NCI-H524 (cell line): ENCODE data around the gene HRH3.

Experiments
- DNase-seq, 2 experiments: peaks; one replicate each; lab custom pipeline; 2025; lab: John Stamatoyannopoulos, UW

HRH3 gene

DNA sequence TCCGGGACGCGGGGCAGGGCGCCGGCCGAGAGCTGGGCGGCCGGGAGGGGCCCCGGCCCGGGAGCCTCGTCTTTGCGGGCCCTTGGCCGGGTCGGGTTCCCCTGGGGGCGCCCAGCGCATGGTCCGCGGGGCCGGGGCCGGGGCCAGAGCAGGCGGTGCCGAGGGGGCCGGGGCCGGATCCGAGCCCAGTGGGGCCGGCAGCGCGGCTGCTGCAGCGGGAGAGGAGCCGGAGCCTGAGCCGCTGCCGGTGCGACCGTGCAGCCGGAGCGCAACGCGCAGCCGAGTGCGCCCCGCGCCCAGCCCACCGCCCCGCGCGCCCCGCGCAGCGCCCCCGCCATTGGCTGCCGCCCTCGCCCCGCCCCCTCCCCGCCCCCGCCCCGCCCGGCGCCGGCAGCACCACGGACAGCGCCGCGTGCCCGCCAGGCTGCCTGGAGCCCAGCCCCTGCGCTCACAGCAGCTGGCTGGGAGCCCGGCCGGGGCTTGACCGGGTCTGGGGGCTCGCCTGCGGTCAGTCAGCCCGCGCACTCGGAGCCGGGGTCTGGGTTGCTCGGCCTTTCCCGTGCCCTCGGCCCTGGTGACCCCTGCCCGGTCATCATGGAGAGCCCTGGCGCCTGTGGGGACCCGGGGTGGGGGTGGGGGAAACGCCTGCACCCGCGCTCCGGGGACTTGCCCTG is at the start of gene HRH3:
HRH3 (minus strand) TSS at position 287 of the 674 bp plus-strand sequence. CDS start 308 bp downstream, outside the sequence.
- peak in 1 of 2 experiments; percentile 36 for DNase-seq

DNA sequence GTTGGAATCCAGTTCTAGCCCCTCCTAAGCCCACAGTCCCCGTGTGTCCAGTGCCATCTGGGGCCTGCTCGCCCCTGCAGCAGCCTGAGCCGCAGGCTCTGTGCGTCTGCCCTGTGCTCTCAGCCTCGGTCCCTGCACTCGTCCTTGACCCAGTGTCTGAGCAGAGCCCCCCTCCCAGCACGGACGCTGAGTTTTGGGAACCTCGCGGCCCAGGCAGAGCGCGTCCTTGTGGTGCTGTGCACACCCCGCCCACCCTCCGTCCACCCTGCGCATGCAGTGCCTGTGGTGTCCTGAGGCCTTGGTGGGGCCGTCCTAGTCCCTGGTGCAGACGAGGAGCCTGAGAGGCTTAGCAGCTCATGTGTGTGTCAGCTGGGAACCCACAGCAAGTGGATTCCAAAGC is 49.8 kb upstream of the HRH3 start:
- no peak for DNase-seq

DNA sequence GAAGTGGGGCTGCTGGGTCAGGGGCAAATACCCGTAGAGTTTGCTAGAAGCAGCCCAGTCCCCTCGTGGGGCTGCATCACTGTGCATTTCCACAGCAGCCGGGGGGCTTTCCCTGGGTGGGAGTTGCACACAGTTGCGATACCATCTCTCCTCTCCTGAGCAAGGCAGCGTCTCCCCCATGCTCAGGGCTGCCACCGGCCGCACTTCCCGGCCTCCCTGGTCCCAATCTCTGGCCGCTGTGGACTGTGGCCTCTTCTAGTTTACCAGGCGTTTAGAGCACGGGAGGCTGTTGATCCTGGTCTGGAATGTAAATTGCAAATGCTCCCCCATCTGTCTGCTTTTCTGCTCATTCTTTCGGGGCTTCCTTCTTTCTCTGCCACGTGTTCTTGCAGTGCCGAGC is 49.3 kb upstream of the HRH3 start:
- no peak for DNase-seq

DNA sequence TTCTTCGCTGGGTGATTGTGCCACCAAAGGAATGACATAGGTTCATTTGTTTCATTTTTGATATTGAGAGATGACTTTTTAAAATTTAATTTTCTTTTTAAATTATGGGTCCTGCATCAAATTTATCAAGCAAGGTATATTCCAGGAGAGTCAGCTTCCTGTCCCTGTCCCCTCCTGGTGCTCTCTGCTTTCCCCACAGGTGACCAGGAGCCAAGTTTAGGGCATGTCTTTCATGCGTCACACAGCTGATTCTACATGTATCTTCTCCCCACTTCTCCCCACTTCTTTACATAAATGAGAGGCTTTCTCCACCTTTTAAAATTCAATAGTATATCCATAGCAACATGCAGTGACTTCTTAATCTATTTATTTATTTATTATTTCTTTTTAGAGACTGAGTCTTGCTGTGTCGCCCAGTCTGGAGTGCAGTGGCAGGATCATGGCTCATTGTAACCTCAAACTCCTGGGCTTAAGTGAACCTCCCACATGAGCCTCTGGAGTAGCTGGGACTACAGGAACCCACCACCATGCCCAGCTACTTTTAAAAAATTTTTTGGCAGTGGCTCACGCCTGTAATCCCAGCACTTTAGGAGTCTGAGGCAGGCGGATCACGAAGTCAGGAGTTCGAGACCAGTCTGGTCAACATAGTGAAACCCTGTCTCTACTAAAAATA is 48.3 kb upstream of the HRH3 start:
- DNase-seq = no peak

DNA sequence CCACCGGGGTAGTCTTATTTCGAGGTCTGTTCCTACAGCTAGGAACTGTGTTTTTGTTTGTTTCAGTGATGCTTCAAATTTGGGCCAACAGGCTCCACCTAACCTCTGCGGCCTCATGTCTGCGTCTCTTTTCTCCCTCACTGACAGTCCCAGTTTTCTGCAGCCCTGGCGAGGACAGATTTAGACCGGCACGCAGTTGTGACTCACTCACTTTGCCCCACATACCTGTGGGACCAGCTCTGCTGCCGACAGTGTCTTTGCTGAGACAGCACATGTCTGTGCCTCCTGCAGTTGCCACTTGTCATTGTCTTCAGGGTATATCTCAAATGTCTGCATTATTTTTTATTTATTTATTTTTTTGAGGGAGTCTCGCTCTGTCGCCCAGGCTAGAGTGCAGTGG is 47.5 kb upstream of the HRH3 start:
- no peak for DNase-seq

DNA sequence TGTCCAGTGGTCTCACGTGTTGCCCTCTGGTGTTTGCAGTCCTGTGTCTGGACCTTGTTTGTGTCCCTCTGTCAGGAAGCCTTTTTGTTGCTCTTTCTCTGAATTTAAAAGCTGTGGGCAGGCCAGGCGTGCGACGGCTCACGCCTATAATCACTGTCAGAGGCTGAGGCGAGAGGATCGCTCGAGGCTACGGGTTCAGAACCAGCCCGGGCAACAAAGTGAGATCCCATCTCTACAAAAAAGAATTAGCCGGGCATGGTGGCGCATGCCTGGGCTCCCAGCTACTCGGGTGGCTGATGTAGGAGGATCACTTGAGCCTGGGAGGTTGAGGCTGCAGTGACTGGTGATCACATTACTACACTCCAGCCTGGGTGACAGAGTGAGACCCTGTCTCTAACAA is 46.8 kb upstream of the HRH3 start:
- DNase-seq = no peak

DNA sequence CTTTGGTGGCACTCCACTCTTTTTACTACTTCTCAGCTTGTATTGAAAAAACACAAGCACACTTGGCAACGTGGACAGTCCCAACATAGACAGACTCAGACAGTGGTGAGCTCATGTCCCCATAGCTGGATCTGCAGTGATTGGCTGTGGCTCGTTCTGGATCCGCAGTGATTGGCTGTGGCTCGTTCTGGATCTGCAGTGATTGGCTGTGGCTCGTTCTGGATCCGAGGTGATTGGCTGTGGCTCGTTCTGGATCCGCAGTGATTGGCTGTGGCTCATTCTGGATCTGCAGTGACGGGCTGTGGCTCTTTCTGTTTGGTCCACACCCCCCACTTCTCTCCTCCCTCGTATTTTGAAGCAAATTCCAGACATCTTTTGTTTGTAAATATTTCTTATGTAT is 46.3 kb upstream of the HRH3 start:
- no peak for DNase-seq

DNA sequence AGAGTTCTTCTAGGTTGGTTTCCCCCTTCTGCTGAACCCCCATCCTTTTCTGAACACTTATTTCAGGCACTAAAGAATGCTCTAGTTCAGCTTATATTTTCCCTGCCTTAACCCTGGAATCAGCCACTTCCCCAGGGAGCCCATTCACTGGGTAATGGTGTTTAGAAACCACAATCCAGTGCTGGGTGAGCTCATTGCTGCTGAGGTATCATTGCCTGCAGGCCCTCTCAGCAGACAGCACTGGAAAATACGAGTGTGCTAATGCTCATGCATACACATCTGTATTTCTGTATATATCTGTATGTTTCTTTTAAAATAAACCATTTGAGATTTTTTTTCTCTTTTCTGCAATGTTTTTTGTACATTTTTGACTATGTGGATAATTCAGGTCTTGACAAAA is 45.3 kb upstream of the HRH3 start:
- no peak for DNase-seq

DNA sequence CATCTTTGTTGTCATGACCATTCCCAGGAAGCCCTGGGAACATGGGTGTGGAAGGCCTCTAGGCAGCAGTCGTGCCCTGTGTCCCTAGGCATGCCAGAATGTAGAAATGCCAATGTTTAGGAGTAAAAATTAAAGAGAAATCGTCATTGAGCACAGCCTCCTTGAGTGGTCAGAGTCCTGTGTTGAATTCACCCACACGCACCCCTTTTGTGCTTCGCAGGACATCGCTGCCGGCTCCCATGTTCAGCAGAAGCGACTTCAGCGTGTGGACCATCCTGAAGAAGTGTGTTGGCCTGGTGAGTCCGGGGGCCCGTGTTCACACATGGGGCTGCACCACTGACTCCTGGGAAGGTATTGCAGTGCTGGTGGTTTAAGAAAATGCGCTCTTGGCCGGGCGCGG is 43.3 kb upstream of the HRH3 start:
- DNase-seq = no peak

DNA sequence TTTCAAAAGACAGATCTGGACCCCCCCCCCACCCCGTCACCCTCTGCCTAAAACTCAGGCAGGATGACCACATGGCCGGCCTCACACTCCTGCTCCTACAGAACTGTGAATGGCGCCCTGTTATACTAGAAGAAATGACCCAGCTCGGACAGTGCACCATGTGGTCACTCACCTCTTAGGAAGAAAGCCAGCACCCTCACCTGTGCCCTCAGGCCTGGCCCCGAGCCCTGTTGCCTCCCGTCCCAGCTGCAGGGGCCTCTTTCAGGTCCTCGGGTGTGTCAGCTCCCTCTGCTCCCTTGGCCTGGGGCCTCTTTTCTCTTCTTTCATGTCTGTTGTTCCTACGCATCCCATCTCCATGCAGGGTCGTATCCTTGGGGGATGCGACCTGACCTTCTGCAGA is 42.0 kb upstream of the HRH3 start:
- no peak for DNase-seq

DNA sequence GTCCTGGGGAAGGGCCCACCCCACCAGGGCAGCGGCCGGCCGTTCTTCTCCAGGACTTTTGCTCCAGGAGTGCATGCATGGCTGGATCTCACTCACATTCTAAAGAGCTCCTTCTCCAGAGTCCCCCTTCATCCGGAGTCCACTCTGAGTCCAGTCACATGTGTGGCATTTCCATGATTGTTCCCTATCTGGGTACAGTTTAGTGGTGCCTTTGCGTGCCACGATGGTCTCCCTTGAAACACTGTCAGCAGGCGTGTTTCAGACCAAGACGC is 39.2 kb upstream of the HRH3 start:
- no peak for DNase-seq

DNA sequence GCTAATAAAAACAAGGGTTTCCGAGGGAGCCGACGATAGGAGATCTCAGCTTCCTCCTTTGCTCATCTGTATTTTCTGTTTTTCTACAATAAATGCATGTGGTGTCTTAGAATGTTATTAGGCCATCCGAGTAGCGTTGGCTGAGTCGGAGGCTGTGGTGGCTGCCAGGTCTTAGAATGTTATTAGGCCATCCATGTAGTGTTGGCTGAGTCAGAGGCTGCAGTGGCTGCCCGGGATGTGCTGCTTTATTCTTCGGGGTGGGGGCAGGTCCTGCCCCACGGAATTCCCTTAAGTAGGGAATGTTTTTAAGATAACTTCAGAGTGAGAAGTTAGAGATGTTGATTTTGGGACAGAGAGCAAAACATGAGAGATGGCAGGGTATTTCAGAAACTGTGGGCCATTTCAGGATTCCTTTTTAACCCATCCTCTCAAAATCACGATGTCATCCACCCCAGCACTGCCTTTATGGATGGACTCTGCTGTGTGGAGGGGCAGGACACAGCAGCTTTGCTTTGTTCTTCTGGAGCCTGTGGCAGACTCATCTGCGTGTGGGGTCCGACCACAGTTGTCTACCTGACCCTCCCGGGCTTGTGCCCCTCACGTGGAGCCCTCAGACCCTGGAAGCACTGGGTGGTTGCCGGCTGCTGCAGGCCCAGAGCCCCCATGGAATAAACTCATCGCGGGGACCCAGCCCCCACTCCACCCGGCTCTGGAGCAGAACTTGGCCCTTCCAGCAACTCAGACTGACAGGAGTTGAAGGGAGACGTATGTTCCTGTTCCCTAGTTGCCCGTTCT is 38.6 kb upstream of the HRH3 start:
- no peak for DNase-seq

DNA sequence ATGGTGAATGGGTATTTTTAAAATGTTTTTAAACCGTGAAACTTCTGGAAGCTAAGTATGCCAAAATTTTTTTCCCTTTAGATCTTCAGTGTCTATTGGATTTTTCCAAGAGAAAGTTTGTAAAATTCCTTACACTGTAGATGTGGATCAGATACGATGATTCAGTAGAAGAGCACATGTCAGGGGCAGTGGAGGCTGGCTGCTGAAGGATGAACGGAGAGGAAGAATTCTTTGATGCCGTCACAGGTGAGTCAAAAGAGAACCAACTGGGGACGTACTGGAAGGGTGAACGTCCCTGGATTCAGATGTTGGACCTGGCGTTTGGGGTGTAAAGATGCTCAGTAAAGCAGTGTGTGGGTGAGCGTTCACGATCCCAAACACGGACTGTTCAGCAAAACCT is 35.9 kb upstream of the HRH3 start:
- DNase-seq = no peak

DNA sequence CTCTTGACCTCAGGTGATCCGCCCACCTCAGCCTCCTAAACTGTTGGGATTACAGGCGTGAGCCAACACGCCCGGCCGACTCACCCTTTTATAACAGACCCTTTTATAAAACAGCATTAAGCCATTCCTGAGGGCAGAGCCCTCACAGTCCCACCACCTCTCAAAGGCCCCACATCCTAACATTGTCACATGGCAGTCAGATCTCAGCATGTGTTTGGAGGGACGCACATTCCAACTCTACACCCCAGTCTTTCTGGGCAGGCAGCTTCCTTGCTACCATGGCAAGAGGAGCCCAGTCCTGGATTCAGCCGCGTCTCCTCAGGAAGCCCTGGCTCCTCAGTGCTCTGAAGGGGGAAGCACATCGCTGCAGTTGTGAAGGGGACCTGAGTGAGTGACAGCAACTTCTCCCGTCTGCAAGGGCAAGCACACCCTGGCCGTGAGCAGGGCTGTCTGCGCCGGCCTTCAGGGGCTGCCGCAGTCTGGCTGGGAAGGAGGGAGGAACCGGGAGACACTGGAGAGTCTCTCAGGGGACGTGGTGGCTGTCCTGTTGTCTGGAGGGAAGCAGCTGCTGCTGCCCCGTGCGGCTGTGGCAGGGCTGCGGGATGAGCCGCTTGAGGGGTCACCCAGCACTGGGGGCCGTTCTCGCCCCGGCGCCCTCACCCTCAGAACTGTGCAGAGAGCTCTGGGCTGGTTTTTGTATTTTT is 34.1 kb upstream of the HRH3 start:
- DNase-seq = peak in 1 of 2 experiments; percentile 16

DNA sequence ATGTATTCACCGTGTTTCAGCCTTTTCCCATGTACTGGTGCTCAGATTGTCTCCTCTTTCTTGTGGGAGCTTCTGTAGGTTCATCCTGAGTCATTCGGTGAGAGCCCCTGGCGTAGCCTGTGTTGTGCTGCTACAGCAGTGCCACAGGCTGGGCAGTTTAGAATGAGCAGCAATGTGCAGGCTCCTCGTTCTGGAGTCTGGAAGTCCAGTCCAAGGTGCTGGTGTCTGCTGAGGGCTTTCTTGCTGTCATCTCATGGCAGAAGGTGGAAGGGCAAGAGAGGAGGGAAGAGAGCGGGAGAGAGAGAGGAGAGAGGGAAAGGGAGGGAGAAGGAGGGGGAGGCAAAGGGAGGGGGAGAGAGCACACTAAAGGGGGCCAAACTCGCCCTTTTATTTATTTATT is 33.3 kb upstream of the HRH3 start:
- no peak for DNase-seq

DNA sequence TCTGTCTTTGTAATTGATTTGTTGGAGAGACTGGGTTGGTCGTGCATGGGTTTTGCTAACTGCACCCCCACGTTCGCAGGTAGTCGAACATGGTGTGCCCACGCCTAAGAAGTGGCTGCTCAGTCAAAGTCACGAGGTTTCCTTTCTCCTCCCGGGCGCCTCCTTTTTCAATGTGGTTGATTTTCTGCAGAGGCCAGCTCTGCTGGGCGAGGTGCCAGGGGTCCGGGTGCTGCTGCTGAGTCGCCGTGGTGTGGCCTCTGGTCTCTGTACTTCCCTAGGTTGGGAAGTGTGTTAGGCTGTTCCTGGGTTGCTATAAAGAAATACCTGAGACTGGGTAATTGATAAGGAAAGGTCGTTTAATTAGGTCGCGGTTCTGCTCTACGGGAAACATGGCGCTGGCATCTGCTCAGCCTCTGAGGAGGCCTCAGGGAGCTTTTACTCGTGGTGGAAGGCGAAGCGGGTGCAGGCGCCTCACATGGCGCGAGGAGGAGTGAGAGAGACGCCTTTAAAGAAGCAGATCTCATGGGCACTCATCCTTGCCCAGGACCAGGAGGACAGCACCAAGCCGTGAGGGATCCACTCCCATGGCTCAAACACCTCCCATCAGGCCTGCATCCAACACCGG is 32.4 kb upstream of the HRH3 start:
- DNase-seq = no peak

DNA sequence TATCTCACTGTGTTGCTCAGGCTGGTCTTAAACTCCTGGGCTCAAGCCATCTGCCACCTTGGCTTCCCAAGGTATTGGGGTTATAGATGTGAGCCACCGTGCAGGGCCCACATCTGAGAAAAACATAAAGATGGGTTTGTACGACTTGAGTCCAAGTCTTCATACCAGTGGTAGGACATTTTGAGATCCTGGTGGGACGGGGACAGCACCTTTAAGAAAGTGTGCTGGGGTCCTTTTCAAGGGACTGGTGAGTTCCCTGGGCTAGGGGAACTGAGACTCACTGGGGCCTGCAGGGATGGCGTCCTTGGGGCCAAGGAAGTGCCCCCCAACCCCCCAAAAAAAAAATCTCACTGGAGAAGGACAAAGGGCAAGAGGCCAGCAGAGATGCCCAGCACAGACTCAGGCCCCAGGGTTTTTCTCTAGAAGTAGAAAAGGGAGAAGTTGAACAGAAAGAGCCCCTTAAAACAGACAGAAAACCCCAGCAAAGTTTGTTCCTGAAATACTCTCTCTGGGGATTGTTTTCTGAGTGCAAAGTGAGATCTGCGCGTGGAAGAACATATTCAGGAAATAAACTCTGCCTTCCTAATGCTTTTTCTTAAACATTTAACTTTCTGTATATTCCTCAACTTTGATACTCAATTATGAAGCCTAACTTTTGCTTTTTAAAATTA is 28.9 kb upstream of the HRH3 start:
- DNase-seq = no peak

DNA sequence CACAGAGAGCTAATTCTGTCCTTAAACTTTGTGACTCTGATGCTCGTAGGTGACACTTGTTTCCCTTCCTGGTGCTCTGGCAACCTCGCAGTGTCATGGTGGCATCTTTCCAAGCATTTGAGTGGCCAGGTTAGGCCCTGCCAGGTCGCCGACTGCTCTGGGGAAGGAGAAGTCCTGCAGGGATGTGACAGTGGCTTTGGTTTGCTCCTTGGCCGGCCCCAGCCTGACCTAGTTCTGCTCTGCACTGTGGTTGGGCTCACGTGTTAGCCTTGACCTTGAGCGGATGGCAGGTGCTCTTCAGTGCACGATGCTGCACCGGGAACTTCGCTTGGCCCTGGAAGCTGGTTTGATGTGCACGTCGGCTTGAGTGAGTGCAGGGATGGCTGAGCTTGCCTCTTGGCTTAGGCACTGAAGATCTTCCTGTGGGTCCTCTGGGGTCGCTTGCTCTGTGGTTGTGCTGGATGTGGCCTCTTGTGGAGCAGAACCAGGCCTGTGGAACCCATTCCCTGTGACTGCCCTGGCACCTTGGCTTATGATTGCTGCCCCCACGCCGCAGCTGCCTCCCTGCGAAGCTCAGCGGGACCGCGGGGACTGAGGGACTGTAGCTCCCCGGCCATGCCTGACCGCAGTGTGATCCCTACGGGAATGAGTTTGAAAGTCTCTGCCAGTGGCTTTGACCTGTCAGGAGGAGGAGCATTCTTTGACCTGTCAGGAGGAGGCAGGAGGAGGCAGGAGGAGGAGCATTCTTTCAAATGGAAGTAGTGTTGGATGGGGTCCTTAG is 27.0 kb upstream of the HRH3 start:
- no peak for DNase-seq

DNA sequence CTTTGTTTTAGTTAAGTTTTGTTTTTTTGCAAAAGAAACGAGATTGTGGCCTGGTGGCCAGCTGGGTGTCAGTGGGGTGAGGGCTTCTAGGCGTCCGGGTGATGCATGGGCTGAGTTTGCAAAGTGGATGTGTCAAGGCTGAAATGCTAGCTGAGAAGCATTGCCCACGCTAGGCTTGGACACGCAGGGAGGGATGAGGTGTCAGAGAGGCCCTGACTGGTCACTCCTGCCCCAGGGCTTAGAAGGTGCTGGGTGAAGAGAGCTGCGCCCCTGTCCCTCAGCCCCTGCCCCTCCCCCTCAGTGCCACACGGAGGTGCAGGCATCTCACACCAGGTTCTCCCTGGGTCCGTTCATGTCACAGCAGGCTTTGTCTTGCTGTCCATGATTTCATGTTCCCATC is 26.4 kb upstream of the HRH3 start:
- no peak for DNase-seq

DNA sequence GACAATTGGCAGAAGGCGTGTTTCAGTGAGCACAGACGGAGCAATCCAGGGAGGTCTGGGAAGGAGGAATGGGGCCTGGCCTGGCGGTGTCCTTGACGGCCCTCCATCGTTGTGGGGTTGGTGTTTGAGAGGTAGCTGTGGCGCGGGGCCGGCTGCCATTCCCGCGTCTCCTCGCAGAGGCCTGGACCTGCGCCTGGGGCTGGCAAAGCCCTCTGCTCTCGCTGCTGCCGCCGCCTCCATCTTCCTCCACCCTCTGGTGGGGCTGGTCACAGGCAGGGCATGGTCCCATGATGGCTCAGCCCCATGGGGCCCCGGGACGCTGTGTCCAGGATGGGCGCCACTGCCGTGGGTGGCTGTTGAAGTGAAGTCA is 25.8 kb upstream of the HRH3 start:
- no peak for DNase-seq

DNA sequence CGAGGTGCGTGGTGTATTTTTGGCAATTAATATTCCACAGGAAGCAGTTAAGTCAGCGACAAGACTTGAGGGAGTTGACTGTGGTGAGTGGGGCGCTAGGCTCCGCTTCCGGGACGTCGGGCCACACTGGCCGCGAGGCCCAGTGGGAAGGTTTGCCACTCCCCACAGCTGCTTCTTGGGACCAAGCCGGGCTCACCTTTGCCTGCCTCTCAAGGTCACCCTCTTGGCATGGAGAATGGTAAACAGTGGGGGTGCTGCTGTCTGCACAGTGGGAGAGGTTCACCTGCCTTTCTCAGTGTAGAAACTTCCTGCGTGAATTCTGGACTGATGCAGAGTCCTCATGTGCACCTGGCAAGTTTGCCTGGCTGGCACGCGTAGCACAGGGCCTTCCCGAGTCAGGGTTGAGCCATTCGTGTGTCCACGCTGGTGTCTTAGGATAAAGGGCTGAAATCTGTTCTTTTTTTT is 24.6 kb upstream of the HRH3 start:
- no peak for DNase-seq
